Mesenchymal stem cell (in vitro differentiated cells and primary cell): ENCODE measurements around the gene EPS15.
A peak's percentile ranks its signal among the peaks of the same experiment; 100 is the strongest.

Source experiments
- DNase-seq: peaks from one replicate; pipeline ENCODE4 v3.0.0-alpha.2; 2013
- H2AFZ ChIP-seq: one replicate; pipeline ENCODE4 v1.6.1; 2013; ENCODE audit warnings: low read depth, mild to moderate bottlenecking, control low read depth, inconsistent platforms, low read length, moderate library complexity
- H2AK5ac ChIP-seq: 2 replicates; pipeline ENCODE4 v1.6.1; 2013; ENCODE audit warnings: low read length, moderate library complexity, mild to moderate bottlenecking, inconsistent platforms; ENCODE audit not compliant: severe bottlenecking
- H2BK120ac ChIP-seq: one replicate; pipeline ENCODE4 v1.6.1; 2013; ENCODE audit warnings: low read depth, mild to moderate bottlenecking, inconsistent platforms, low read length, moderate library complexity
- H2BK12ac ChIP-seq, 2 experiments: one replicate each; pipeline ENCODE4 v1.6.1; 2013; ENCODE audit warnings: inconsistent platforms in 2 of 2, low read length in 2 of 2, mild to moderate bottlenecking in 2 of 2, moderate library complexity in 2 of 2, control low read depth in 1 of 2
- H2BK15ac ChIP-seq: one replicate; pipeline ENCODE4 v1.6.1; 2013; ENCODE audit warnings: mild to moderate bottlenecking, low read depth, inconsistent platforms; ENCODE audit not compliant: poor library complexity, severe bottlenecking
- H2BK5ac ChIP-seq: 2 replicates; pipeline ENCODE4 v1.6.1; 2013; ENCODE audit warnings: low read depth, mild to moderate bottlenecking, low read length, control low read depth, inconsistent platforms; ENCODE audit not compliant: poor library complexity, severe bottlenecking
- H3K14ac ChIP-seq, 2 experiments: one replicate each; pipeline ENCODE4 v1.6.1; 2013; ENCODE audit warnings: inconsistent platforms in 2 of 2, low read length in 2 of 2, control low read depth in 1 of 2, mild to moderate bottlenecking in 1 of 2, moderate library complexity in 1 of 2
- H3K18ac ChIP-seq, 2 experiments: one replicate each; pipeline ENCODE4 v1.6.1; 2013; ENCODE audit warnings: inconsistent platforms in 2 of 2, low read length in 2 of 2, control low read depth in 1 of 2, low read depth in 1 of 2, mild to moderate bottlenecking in 1 of 2
- H3K23ac ChIP-seq, 2 experiments: one replicate each; pipeline ENCODE4 v1.6.1; 2013; ENCODE audit warnings: inconsistent platforms in 2 of 2, low read length in 2 of 2, mild to moderate bottlenecking in 2 of 2, moderate library complexity in 2 of 2, control low read depth in 1 of 2
- H3K27ac ChIP-seq: 2 replicates; pipeline ENCODE4 v1.5.1; 2013; ENCODE audit warnings: mild to moderate bottlenecking, moderate library complexity, low read length, control low read depth, inconsistent platforms; ENCODE audit not compliant: poor library complexity, severe bottlenecking
- H3K27me3 ChIP-seq, 2 experiments: 2 replicates each; pipeline versions ENCODE4 v1.6.1 to v1.7.0; 2013; ENCODE audit warnings: low read length in 2 of 2, mild to moderate bottlenecking in 2 of 2, moderate library complexity in 2 of 2, control low read depth in 1 of 2, inconsistent platforms in 1 of 2; ENCODE audit not compliant: control insufficient read depth in 1 of 2, insufficient read depth in 1 of 2
- H3K36me3 ChIP-seq, 2 experiments: 2 replicates each; pipeline versions ENCODE4 v1.6.1 to v1.7.0; 2013; ENCODE audit warnings: low read length in 2 of 2, control low read depth in 1 of 2, inconsistent platforms in 1 of 2, low read depth in 1 of 2, mild to moderate bottlenecking in 1 of 2; ENCODE audit not compliant: insufficient read depth in 2 of 2, control insufficient read depth in 1 of 2
- H3K4ac ChIP-seq, 2 experiments: one replicate each; pipeline ENCODE4 v1.6.1; 2013; ENCODE audit warnings: inconsistent platforms in 2 of 2, low read length in 2 of 2, mild to moderate bottlenecking in 2 of 2, moderate library complexity in 2 of 2, control low read depth in 1 of 2, low read depth in 1 of 2
- H3K4me1 ChIP-seq: 2 replicates; pipeline ENCODE4 v1.6.1; 2013; ENCODE audit warnings: low read depth, low read length, control low read depth; ENCODE audit not compliant: control insufficient read depth, insufficient read depth
- H3K4me2 ChIP-seq: 2 replicates; pipeline ENCODE4 v1.6.1; 2013; ENCODE audit warnings: low read length, mild to moderate bottlenecking, inconsistent platforms; ENCODE audit not compliant: poor library complexity, severe bottlenecking
- H3K4me3 ChIP-seq, 2 experiments: 2 replicates each; pipeline versions ENCODE4 v1.5.1 to v1.7.0; 2013; ENCODE audit warnings: low read length in 2 of 2, mild to moderate bottlenecking in 2 of 2, control low read depth in 1 of 2, low read depth in 1 of 2; ENCODE audit not compliant: insufficient read depth in 1 of 2
- H3K79me1 ChIP-seq: replicated peaks from 2 replicates; pipeline ENCODE4 v1.6.1; 2013; ENCODE audit warnings: mild to moderate bottlenecking, control low read depth, low read length, inconsistent platforms; ENCODE audit not compliant: poor library complexity, severe bottlenecking
- H3K9ac ChIP-seq: 2 replicates; pipeline ENCODE4 v1.7.0; 2013; ENCODE audit warnings: mild to moderate bottlenecking, low read length, moderate library complexity
- H3K9me3 ChIP-seq: 2 replicates; pipeline ENCODE4 v1.7.0; 2013; ENCODE audit warnings: mild to moderate bottlenecking, low read length; ENCODE audit not compliant: control insufficient read depth
- H4K8ac ChIP-seq: one replicate; pipeline ENCODE4 v1.6.1; 2013; ENCODE audit warnings: inconsistent platforms, mild to moderate bottlenecking, low read length, moderate library complexity
- H4K91ac ChIP-seq: one replicate; pipeline ENCODE4 v1.6.1; 2013; ENCODE audit warnings: mild to moderate bottlenecking, low read length, inconsistent platforms
- whole genome bisulfite sequencing: methylation state at CpG from one replicate; pipeline ENCODE4 v1.1.7; 2013; ENCODE audit warnings: mixed read lengths; 5-methylcytosine and 5-hydroxymethylcytosine counted together

The EPS15 gene

GRCh38 chr1:51515312-51515960 lies 3.6 kb downstream of the EPS15 start:
- Histone ChIP-seq H3K4me3 (peak overlapping the region in 1 of 2 experiments; percentile 95), H3K79me1 (peaks cover 5% of the 10 kb centered on the region), H3K4me2 (no peak overlapping the region), H3K4me1 (peaks cover 4% of the 10 kb centered on the region), H2AK5ac (no peak overlapping the region), H3K27me3 (no peaks in the 10 kb centered on the region), H4K8ac (no peak overlapping the region), H3K9me3 (no peaks in the 10 kb centered on the region), H4K91ac (no peak overlapping the region), H2BK12ac (no peak overlapping the region), H3K9ac (peak overlapping the region; percentile 94), H2AFZ (no peak overlapping the region), H3K23ac (no peak overlapping the region), H2BK15ac (no peak overlapping the region), H2BK120ac (no peak overlapping the region), H3K36me3 (no peaks in the 10 kb centered on the region), H3K14ac (no peak overlapping the region), H3K18ac (no peak overlapping the region), H3K4ac (no peak overlapping the region), H3K27ac (no peak overlapping the region), H2BK5ac (no peak overlapping the region)
- 100% methylated on average over 3 of the region's 5 CpGs for WGBS
- DNase-seq, result no peak

GRCh38 chr1:51514733-51515132 lies 4.3 kb downstream of the EPS15 start:
- Histone ChIP-seq H3K4me2 (no peak overlapping the region), H2BK15ac (no peak overlapping the region), H3K18ac (no peak overlapping the region), H3K36me3 (no peaks in the 10 kb centered on the region), H2AFZ (no peak overlapping the region), H3K23ac (no peak overlapping the region), H3K9me3 (no peaks in the 10 kb centered on the region), H3K9ac (peak overlapping the region; percentile 94), H4K91ac (no peak overlapping the region), H4K8ac (no peak overlapping the region), H3K27me3 (no peaks in the 10 kb centered on the region), H3K4me3 (peak overlapping the region in 1 of 2 experiments; percentile 70), H3K79me1 (peaks cover 6% of the 10 kb centered on the region), H2AK5ac (no peak overlapping the region), H3K4ac (no peak overlapping the region), H2BK120ac (no peak overlapping the region), H2BK12ac (no peak overlapping the region), H3K4me1 (peaks cover 4% of the 10 kb centered on the region), H3K14ac (no peak overlapping the region), H3K27ac (no peak overlapping the region), H2BK5ac (no peak overlapping the region)
- DNase-seq, result no peak
- WGBS, result no CpG with 5 or more reads among the region's 2 CpGs

GRCh38 chr1:51512606-51513005 lies 6.5 kb downstream of the EPS15 start:
- H2AK5ac ChIP-seq, result no peak overlapping the region
- H2BK5ac ChIP-seq, result no peak overlapping the region
- H3K9me3 ChIP-seq, result no peaks in the 10 kb centered on the region
- H3K27ac ChIP-seq, result no peak overlapping the region
- no peak overlapping the region for H3K4me2 ChIP-seq
- H3K4ac ChIP-seq, result no peak overlapping the region
- H2BK15ac ChIP-seq, result no peak overlapping the region
- 100% methylated on average over 1 of the region's 1 CpG for WGBS
- H2BK120ac ChIP-seq, result no peak overlapping the region
- no peak overlapping the region for H3K9ac ChIP-seq
- peaks cover 6% of the 10 kb centered on the region for H3K79me1 ChIP-seq
- no peak overlapping the region for H3K4me3 ChIP-seq
- H3K14ac ChIP-seq, result no peak overlapping the region
- no peak overlapping the region for H2BK12ac ChIP-seq
- no peak overlapping the region for H3K23ac ChIP-seq
- no peak for DNase-seq
- H3K18ac ChIP-seq, result no peak overlapping the region
- H4K91ac ChIP-seq, result no peak overlapping the region
- no peak overlapping the region for H2AFZ ChIP-seq
- H3K4me1 ChIP-seq, result peaks cover 2% of the 10 kb centered on the region
- no peaks in the 10 kb centered on the region for H3K27me3 ChIP-seq
- H4K8ac ChIP-seq, result no peak overlapping the region
- no peaks in the 10 kb centered on the region for H3K36me3 ChIP-seq

GRCh38 chr1:51512120-51512519 lies 6.9 kb downstream of the EPS15 start:
- H3K14ac ChIP-seq, result no peak overlapping the region
- peaks cover 8% of the 10 kb centered on the region for H3K79me1 ChIP-seq
- H2BK5ac ChIP-seq, result no peak overlapping the region
- H3K4me2 ChIP-seq, result no peak overlapping the region
- no peak overlapping the region for H3K27ac ChIP-seq
- DNase-seq, result no peak
- H2AFZ ChIP-seq, result no peak overlapping the region
- H3K27me3 ChIP-seq, result no peaks in the 10 kb centered on the region
- H4K91ac ChIP-seq, result no peak overlapping the region
- H3K18ac ChIP-seq, result no peak overlapping the region
- no peak overlapping the region for H3K4me3 ChIP-seq
- H4K8ac ChIP-seq, result no peak overlapping the region
- peaks cover 2% of the 10 kb centered on the region for H3K4me1 ChIP-seq
- no peaks in the 10 kb centered on the region for H3K36me3 ChIP-seq
- no peak overlapping the region for H2BK15ac ChIP-seq
- no peak overlapping the region for H3K23ac ChIP-seq
- H3K4ac ChIP-seq, result no peak overlapping the region
- H3K9ac ChIP-seq, result no peak overlapping the region
- no peak overlapping the region for H2BK120ac ChIP-seq
- no peak overlapping the region for H2AK5ac ChIP-seq
- H3K9me3 ChIP-seq, result no peaks in the 10 kb centered on the region
- no peak overlapping the region for H2BK12ac ChIP-seq
